Left ventricle myocardium inferior (tissue), 1 donor: ENCODE results near the gene SORCS2. TPM values are rescaled to one million over a fixed set of nuclear protein-coding genes. Genes with fewer than 3 reads are reported as not detected.

ENCODE experiments used
- DNase-seq: peaks from one replicate; pipeline ENCODE4 v3.0.0-alpha.2; 2020
- H3K27ac ChIP-seq: fragments of 200-600 bp; replicated peaks from 2 replicates; pipeline ENCODE4 v1.8.0; 2021
- H3K27me3 ChIP-seq: fragments of 200-600 bp; 2 replicates; pipeline ENCODE4 v1.8.0; 2021; ENCODE audit warnings: low read depth
- H3K36me3 ChIP-seq: fragments of 200-600 bp; 2 replicates; pipeline ENCODE4 v1.8.0; 2021
- H3K4me1 ChIP-seq: fragments of 200-600 bp; 2 replicates; pipeline ENCODE4 v1.8.0; 2021
- H3K4me3 ChIP-seq: fragments of 200-600 bp; 2 replicates; pipeline ENCODE4 v1.8.0; 2021; ENCODE audit warnings: mild to moderate bottlenecking, moderate library complexity
- H3K9me3 ChIP-seq: fragments of 200-600 bp; replicated peaks from 2 replicates; pipeline ENCODE4 v1.8.0; 2021
- CTCF ChIP-seq: fragments of 200-600 bp; IDR thresholded peaks from 2 replicates; pipeline ENCODE4 v1.8.0; 2021; ENCODE audit warnings: antibody characterized with exemption, mild to moderate bottlenecking, borderline replicate concordance
- intact Hi-C: fragments of 100-400 bp; cut with micrococcal nuclease; formaldehyde crosslinking; loops from one replicate; pipeline ENCODE4 v1.11.0; 2022
- total RNA-seq: library from RNA; stranded (reverse); fragmentation: NEBNext Ultra II Directional; extraction: Animal tissue kit (Norgen Biotek cat#: 25700); gene quantifications from one replicate; pipeline ENCODE4 v1.2.1, GENCODE V29; 2021
- donor health status: DM: no; HTN: yes; CAD: no; lungs with severe emphysema.

Gene SORCS2
- total RNA-seq, 1 donor from 2014 or later, result 1.2 TPM

- TF ChIP-seq CTCF, result no peak
- Histone ChIP-seq H3K27ac (no peak overlapping the region), H3K4me1 (peaks cover 17% of the 10 kb centered on the region), H3K9me3 (no peaks in the 10 kb centered on the region), H3K27me3 (peaks cover 14% of the 10 kb centered on the region), H3K36me3 (no peaks in the 10 kb centered on the region), H3K4me3 (no peak overlapping the region)
- intact Hi-C loops, result no loop called here
- DNase-seq, result no peak
Observed at GRCh38 chr4:7153711-7154110, 38.6 kb upstream of the SORCS2 start.

- DNase-seq, result no peak
- Histone ChIP-seq H3K27me3 (peaks cover 13% of the 10 kb centered on the region), H3K4me1 (peaks cover 17% of the 10 kb centered on the region), H3K36me3 (no peaks in the 10 kb centered on the region), H3K9me3 (no peaks in the 10 kb centered on the region), H3K4me3 (no peak overlapping the region), H3K27ac (no peak overlapping the region)
- no peak for TF ChIP-seq CTCF
- intact Hi-C loops, result no loop called here
Observed at GRCh38 chr4:7154351-7154981, 37.9 kb upstream of the SORCS2 start.

DNA sequence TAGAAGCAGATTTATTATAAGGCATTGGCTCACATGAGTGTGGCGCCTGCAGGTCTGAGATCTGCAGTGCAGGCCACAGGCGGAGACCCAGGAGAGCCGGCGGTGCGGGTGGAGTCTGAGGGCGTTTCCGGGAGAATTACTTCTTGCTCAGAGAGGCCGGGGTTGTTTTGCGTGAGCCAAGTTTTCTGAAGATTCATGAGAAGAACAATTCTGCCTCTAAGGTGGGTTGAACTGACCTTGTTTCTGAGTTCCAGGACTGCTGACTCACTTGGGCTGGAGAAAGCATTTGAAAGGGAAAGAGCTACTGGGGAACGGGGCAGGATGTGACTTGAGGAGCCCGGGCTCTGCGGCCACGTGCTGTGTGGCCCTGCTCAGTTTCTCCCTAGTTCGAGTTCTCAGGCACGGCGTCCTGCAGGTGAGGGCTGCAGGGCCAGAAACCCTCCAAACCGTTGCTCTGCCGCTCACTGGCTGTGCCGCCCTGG is 36.7 kb upstream of the SORCS2 start:
- H3K27ac ChIP-seq, result peak overlapping the region; percentile 83
- no peak overlapping the region for H3K4me3 ChIP-seq
- intact Hi-C loops, result no loop called here
- no peaks in the 10 kb centered on the region for H3K9me3 ChIP-seq
- TF ChIP-seq CTCF, result peak; percentile 12
- peaks cover 17% of the 10 kb centered on the region for H3K4me1 ChIP-seq
- H3K27me3 ChIP-seq, result peaks cover 13% of the 10 kb centered on the region
- no peaks in the 10 kb centered on the region for H3K36me3 ChIP-seq
- peak; percentile 31 for DNase-seq

DNA sequence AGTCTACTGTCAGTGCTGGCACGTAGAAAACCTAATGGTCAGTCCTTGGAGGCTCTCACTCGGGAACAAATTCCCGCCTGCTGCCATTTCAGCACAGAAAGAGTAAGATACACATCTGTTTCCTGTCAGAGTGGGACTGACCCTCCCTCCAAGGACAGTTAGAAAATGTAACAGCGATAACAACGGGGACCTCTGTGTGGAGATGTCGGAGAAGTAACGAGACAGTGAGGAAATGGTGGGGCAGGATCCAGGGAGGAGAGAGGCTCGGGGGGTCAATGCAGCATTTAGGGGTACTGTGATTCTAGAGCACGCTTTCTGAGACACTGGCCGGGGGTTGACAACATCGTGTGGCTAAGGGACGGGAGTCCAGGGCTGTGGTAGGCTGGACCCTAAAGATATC is 36.0 kb upstream of the SORCS2 start:
- no peak overlapping the region for H3K4me3 ChIP-seq
- no peaks in the 10 kb centered on the region for H3K36me3 ChIP-seq
- H3K9me3 ChIP-seq, result no peaks in the 10 kb centered on the region
- TF ChIP-seq CTCF, result no peak
- DNase-seq, result no peak
- intact Hi-C loops, result no loop called here
- peaks cover 17% of the 10 kb centered on the region for H3K4me1 ChIP-seq
- H3K27me3 ChIP-seq, result peaks cover 13% of the 10 kb centered on the region
- peak overlapping the region; percentile 83 for H3K27ac ChIP-seq

DNA sequence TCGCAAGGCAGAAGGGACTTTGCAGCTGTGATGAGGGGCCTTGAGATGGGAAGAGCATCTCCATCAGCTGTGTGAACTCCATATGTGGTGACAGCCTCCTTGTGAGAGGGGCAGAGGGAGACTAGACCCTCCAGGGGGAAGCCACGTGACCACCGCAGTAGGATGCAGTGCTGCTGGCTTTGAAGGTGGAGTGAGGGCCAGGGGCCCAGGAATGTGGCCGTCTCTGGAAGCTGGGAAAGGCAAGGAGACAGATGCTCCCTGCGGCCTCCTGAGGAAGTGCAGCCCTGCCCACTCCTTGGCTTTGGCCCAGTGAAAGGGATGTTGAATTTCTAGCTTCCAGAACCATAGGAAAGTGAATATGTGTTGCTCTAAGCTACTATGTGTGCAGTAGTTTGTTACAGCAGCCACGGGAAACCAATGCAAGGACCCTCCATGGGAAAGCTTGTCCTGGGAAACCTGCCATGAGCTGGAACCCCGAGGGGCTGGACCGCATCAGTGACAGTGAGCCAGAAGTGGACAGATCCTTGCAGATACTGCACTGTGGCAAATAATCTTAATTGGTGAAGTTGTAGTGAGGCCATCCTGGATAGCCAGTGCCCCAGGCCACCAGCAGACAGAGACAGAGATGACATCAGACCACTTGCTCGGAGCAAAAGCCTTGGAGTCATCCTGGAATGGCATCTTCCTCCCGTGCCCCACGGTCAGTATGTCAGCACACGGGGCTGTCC is 35.4 kb upstream of the SORCS2 start:
- intact Hi-C loops, result no loop called here
- peak; percentile 77 for TF ChIP-seq CTCF
- Histone ChIP-seq H3K27ac (peak overlapping the region; percentile 83), H3K9me3 (no peaks in the 10 kb centered on the region), H3K4me3 (no peak overlapping the region), H3K36me3 (no peaks in the 10 kb centered on the region), H3K4me1 (peaks cover 17% of the 10 kb centered on the region), H3K27me3 (peaks cover 13% of the 10 kb centered on the region)
- DNase-seq, result peak; percentile 41
